B cell (primary cell): ENCODE data around the gene EIF4G2. TPM values are rescaled to one million over a fixed set of nuclear protein-coding genes. Genes with fewer than 3 reads are reported as not detected.

ENCODE experiments used
- ATAC-seq: fragments of 200-7000 bp; cut with Tn5 transposase; one replicate; pipeline ENCODE4 v1.10.0; 2021; ENCODE audit warnings: low read depth, mild to moderate bottlenecking, moderate number of reproducible peaks, moderate library complexity
- CTCF ChIA-PET: fragments of 350-600 bp; sonication (Branson Sonifier 250); formaldehyde crosslinking; loops from one replicate; lab custom pipeline; 2021; ENCODE audit warnings: antibody characterized with exemption, inconsistent platforms; lab: Charles Lee
- POLR2A ChIA-PET: fragments of 350-600 bp; sonication (Branson Sonifier 250); formaldehyde crosslinking; loops from one replicate; lab custom pipeline; 2021; ENCODE audit warnings: antibody characterized with exemption; lab: Charles Lee
- DNase-seq: peaks from one replicate; pipeline ENCODE4 v3.0.0; 2013
- H2AFZ ChIP-seq: 2 replicates; pipeline ENCODE4 v1.6.1; 2012; ENCODE audit warnings: mild to moderate bottlenecking, low read depth, low read length; ENCODE audit not compliant: insufficient read depth, poor library complexity, severe bottlenecking
- H3K27ac ChIP-seq, 2 donors: 1 replicate in 1 of 2; 2 replicates in 1 of 2; pipeline ENCODE4 v1.5.1; 2012 to 2013; ENCODE audit warnings: low read length in 2 of 2, mild to moderate bottlenecking in 2 of 2, moderate library complexity in 1 of 2
- H3K27me3 ChIP-seq, 4 experiments: fragments of 200-600 bp in 1 of 4; sonication (generic) in 1 of 4; replicated peaks in 1 of 4; 1 replicate in 2 of 4; 2 replicates in 2 of 4; pipeline versions ENCODE4 v1.6.1 to v1.7.0; 2013 to 2016; ENCODE audit warnings: low read length in 3 of 4, mild to moderate bottlenecking in 2 of 4, mixed read lengths in 1 of 4, moderate library complexity in 1 of 4; ENCODE audit not compliant: insufficient read depth in 4 of 4, control insufficient read depth in 3 of 4; ENCODE audit errors: control extremely low read depth in 1 of 4
- H3K36me3 ChIP-seq, 2 experiments: replicated peaks in 1 of 2; 1 replicate in 1 of 2; 2 replicates in 1 of 2; pipeline versions ENCODE4 v1.6.1 to v1.7.1; 2013; ENCODE audit warnings: low read length in 1 of 2; ENCODE audit not compliant: insufficient read depth in 2 of 2, control insufficient read depth in 1 of 2; ENCODE audit errors: control extremely low read depth in 1 of 2, extremely low read depth in 1 of 2
- H3K4me1 ChIP-seq, 2 donors: fragments of 200-600 bp in 1 of 2; sonication (generic) in 1 of 2; 1 replicate in 1 of 2; 2 replicates in 1 of 2; pipeline versions ENCODE4 v1.5.1 to v1.6.1; 2013 to 2017; ENCODE audit warnings: low read length in 2 of 2; ENCODE audit not compliant: control insufficient read depth in 2 of 2, insufficient read depth in 2 of 2
- H3K4me2 ChIP-seq: replicated peaks from 2 replicates; pipeline ENCODE3; 2012; ENCODE audit warnings: mild to moderate bottlenecking, low read depth, low read length; ENCODE audit not compliant: poor library complexity, severe bottlenecking
- H3K4me3 ChIP-seq, 5 experiments: fragments of 200-600 bp in 1 of 5; sonication (generic) in 1 of 5; 1 replicate in 3 of 5; 2 replicates in 2 of 5; pipeline versions ENCODE4 v1.5.1 to v1.7.0; 2011 to 2016; ENCODE audit warnings: low read length in 4 of 5, mild to moderate bottlenecking in 4 of 5, low read depth in 2 of 5, control low read depth in 1 of 5, moderate library complexity in 1 of 5; ENCODE audit not compliant: insufficient read depth in 1 of 5; ENCODE audit errors: control extremely low read depth in 1 of 5, extremely low read depth in 1 of 5
- H3K79me2 ChIP-seq: fragments of 200-600 bp; sonication (generic); one replicate; pipeline ENCODE4 v1.6.0; 2016; ENCODE audit warnings: low read length; ENCODE audit not compliant: control insufficient read depth, insufficient read depth
- H3K9ac ChIP-seq: fragments of 200-600 bp; sonication (generic); 2 replicates; pipeline ENCODE4 v1.6.1; 2017; ENCODE audit warnings: mild to moderate bottlenecking, low read length, moderate library complexity
- H3K9me3 ChIP-seq, 3 donors: one replicate each; pipeline versions ENCODE4 v1.6.1 to v1.7.1; 2013; ENCODE audit warnings: low read length in 2 of 3; ENCODE audit not compliant: control insufficient read depth in 2 of 3, insufficient read depth in 1 of 3; ENCODE audit errors: control extremely low read depth in 1 of 3
- H4K20me1 ChIP-seq: 2 replicates; pipeline ENCODE4 v1.6.0; 2012; ENCODE audit warnings: mild to moderate bottlenecking, low read length; ENCODE audit not compliant: insufficient read depth, control insufficient read depth, poor library complexity, severe bottlenecking
- H3K27ac Mint-ChIP-seq: one replicate; pipeline ENCODE4 v1.8.0; 2021; ENCODE audit warnings: mixed read lengths
- H3K27me3 Mint-ChIP-seq: one replicate; pipeline ENCODE4 v1.8.0; 2021; ENCODE audit warnings: mixed read lengths
- H3K4me1 Mint-ChIP-seq: one replicate; pipeline ENCODE4 v1.8.0; 2021; ENCODE audit warnings: mixed read lengths
- H3K4me3 Mint-ChIP-seq: one replicate; pipeline ENCODE4 v1.8.0; 2021; ENCODE audit warnings: mixed read lengths
- H3K9me3 Mint-ChIP-seq: one replicate; pipeline ENCODE4 v1.8.0; 2022; ENCODE audit warnings: mixed read lengths; ENCODE audit not compliant: insufficient read depth
- CTCF ChIP-seq: fragments of 200-600 bp; IDR thresholded peaks from one replicate; pipeline ENCODE4 v1.8.0; 2022; ENCODE audit warnings: antibody characterized with exemption, mild to moderate bottlenecking
- EZH2 ChIP-seq: IDR thresholded peaks from 2 replicates; pipeline ENCODE4 v1.6.1; 2012; ENCODE audit warnings: borderline replicate concordance, low read depth, mild to moderate bottlenecking, moderate library complexity, low read length; ENCODE audit not compliant: insufficient read depth, poor library complexity, severe bottlenecking
- WGBS: methylation state at CpG from one replicate; pipeline ENCODE4 v1.1.5; 2013; ENCODE audit warnings: missing lambda C conversion rate; ENCODE audit not compliant: insufficient coverage; 5-methylcytosine and 5-hydroxymethylcytosine counted together
- intact Hi-C: fragments of 100-400 bp; cut with micrococcal nuclease; formaldehyde crosslinking; loops from one replicate; pipeline ENCODE4 v1.10.0; 2022
- polyA plus RNA-seq: library from polyadenylated mRNA; depleted of rRNA; stranded (reverse); fragments of >200 nt; gene quantifications from 2 replicates; pipeline ENCODE4 v1.2.3, GENCODE V29; 2012
- total RNA-seq, 2 donors: library from RNA; stranded (reverse); fragments of 120-200 nt in 1 of 2; gene quantifications; 1 replicate in 1 of 2; 2 replicates in 1 of 2; pipeline versions ENCODE4 v1.2.3 to v1.2.4, GENCODE V29; 2013 to 2022

EIF4G2 gene
- total and polyA plus RNA-seq, 2 donors (not counting 1 experiment from before 2014, with no cell fraction given), result 275 to 592 TPM

GRCh38 chr11:10855295-10855694 is 46.6 kb upstream of the EIF4G2 start:
- no peaks in the 10 kb centered on the region for H4K20me1 ChIP-seq
- H3K27me3 Mint-ChIP-seq, result no peaks in the 10 kb centered on the region
- ChIA-PET CTCF (interaction anchor here (0.6 to 1.7 kb wide), 2 partner anchors 46 to 61 kb away, joined by 5 read pairs; partner anchors contain the start of gene EIF4G2), POLR2A (interaction anchor here (6.7 kb wide), 1 partner anchor 46 kb away, joined by 147 read pairs; the partner anchor contains the start of gene EIF4G2)
- no peak overlapping the region for H3K4me3 ChIP-seq
- peaks cover 44% of the 10 kb centered on the region for H3K4me1 Mint-ChIP-seq
- ATAC-seq (no peak), DNase-seq (no peak)
- no peaks in the 10 kb centered on the region for H3K9me3 ChIP-seq
- H3K4me1 ChIP-seq, result peaks cover 21 to 23% of the 10 kb centered on the region in 2 donors
- H3K36me3 ChIP-seq, result peaks cover 5 to 37% of the 10 kb centered on the region in 2 experiments
- H3K79me2 ChIP-seq, result peaks cover 75% of the 10 kb centered on the region
- no peak for TF ChIP-seq EZH2
- TF ChIP-seq CTCF, result no peak
- peak overlapping the region in 1 of 2 donors; percentile 42 for H3K27ac ChIP-seq
- no peaks in the 10 kb centered on the region for H3K27me3 ChIP-seq
- no peak overlapping the region for H3K4me2 ChIP-seq
- H3K9me3 Mint-ChIP-seq, result no peaks in the 10 kb centered on the region
- no peak overlapping the region for H3K4me3 Mint-ChIP-seq
- intact Hi-C loops, result loop anchor here (5.0 to 10.0 kb wide), 3 partner anchors 103 to 1283 kb away; partner anchors contain the start of genes CTR9 and WEE1
- no peak overlapping the region for H3K9ac ChIP-seq
- no peak overlapping the region for H3K27ac Mint-ChIP-seq
- no CpG with 5 or more reads among the region's 2 CpGs for WGBS
- no peak overlapping the region for H2AFZ ChIP-seq

GRCh38 chr11:10847960-10848860 is 39.5 kb upstream of the EIF4G2 start:
- Histone ChIP-seq H3K27ac (no peak overlapping the region), H4K20me1 (no peaks in the 10 kb centered on the region), H3K4me3 (no peak overlapping the region), H3K79me2 (peaks cover 48% of the 10 kb centered on the region), H3K4me2 (no peak overlapping the region), H3K27me3 (no peaks in the 10 kb centered on the region), H3K9ac (no peak overlapping the region), H3K4me1 (no peaks in the 10 kb centered on the region), H3K9me3 (no peaks in the 10 kb centered on the region), H3K36me3 (peaks cover 0 to 13% of the 10 kb centered on the region in 2 experiments), H2AFZ (no peak overlapping the region)
- ChIA-PET POLR2A (interaction anchor here (1.2 to 3.8 kb wide), 3 partner anchors 10 to 55 kb away, joined by 3 to 16 read pairs (median 8); partner anchors contain the start of genes EIF4G2 and ZBED5), CTCF (interaction anchor here (0.8 to 1.6 kb wide), 3 partner anchors 30 to 173 kb away, joined by 3 to 7 read pairs (median 3); no protein-coding TSS in a partner anchor)
- H3K9me3 Mint-ChIP-seq, result no peaks in the 10 kb centered on the region
- peaks cover 10% of the 10 kb centered on the region for H3K4me1 Mint-ChIP-seq
- ATAC-seq (no peak), DNase-seq (no peak)
- peak overlapping the region; percentile 20 for H3K27ac Mint-ChIP-seq
- no peaks in the 10 kb centered on the region for H3K27me3 Mint-ChIP-seq
- TF ChIP-seq EZH2, result no peak
- TF ChIP-seq CTCF, result no peak
- H3K4me3 Mint-ChIP-seq, result no peak overlapping the region
- intact Hi-C loops, result no loop called here
- no CpG with 5 or more reads among the region's 3 CpGs for WGBS
